ENCODE results near the gene ERF. TPM values are rescaled to one million over a fixed set of nuclear protein-coding genes. Genes with fewer than 3 reads are reported as not detected.

ERF gene
- total RNA-seq, 1 experiment from 2014 or later, result 31.6 TPM

- DNase-seq (ENCODE audit: low read depth), result peak; percentile 61
Observed at GRCh38 chr19:42254089-42254849, 659 bp downstream of the ERF start.

GRCh38 chr19:42253245-42254088, 1.5 kb downstream of the ERF start:
- DNase-seq (ENCODE audit: low read depth), result peak; percentile 50

- DNase-seq (ENCODE audit: low read depth), result peak; percentile 54
Observed at GRCh38 chr19:42252365-42253244, 2.3 kb downstream of the ERF start.

- DNase-seq (ENCODE audit: low read depth), result no peak
Observed at GRCh38 chr19:42251572-42252358, 3.2 kb downstream of the ERF start.

DNA sequence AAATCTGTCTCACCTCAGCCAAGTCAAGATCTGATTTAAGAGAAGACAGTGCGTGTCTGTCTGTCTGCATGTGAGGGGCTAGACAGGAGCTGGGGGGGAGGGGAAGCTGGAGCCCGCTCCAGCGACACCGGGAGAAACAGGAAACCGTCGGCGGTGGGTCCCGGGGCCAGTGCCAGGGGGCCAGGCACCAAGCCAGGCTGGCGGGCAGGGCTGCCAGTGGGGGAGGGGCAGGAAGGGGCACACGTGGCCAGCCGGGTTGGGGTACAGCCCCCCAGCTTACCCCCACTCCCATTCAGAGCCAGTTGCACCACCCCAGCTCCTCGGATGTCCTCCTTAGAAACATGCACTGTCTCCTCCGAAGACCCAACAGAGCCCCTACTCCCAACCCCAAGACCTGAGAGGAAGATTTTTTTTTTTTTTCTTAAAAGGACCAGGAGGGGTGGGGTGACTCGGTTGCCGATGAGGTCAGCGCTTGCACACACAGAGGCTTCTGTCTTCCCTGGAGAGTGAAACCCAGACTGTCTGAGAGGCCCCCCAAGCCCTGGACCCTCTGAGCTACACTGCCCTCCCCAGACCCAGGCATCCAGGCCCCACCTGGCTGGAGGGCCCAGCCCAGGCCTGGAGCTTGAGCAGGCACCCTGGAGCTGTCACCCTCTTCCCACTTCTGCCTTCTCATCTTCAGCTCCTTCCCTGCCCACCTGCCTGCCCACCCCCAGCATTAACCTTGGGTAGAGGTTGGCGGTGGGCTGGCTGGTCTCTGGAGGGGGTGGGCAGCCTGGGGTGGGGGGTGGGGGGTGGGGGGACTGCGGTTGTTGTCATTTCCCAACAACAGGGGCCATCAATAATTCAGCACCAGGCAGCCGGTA, 4.0 kb downstream of the ERF start:
- no peak for DNase-seq (ENCODE audit: low read depth)

DNA sequence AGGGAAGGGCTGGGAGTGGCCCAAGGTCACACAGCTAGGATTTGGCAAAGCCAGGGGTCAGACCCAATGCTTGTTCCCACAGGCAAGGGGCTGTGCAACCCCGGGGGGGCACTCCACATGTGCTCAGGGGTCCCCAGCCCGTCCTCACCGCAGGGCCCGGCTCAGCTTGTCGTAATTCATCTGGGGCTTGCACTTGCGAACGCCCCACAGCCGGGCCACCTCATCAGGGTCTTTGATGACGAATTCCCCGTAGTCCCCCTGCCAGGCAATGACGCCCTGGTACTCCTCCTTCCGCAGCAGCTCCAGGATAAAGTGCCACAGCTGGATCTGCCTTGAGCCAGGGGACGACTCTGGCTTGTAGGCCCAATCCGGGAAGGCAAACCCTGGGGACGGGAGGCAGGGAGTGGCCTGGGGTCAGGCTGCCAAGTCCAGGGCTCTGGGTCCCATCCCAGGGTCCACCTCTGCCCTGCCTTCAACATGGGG, 4.7 kb downstream of the ERF start:
- no peak for DNase-seq (ENCODE audit: low read depth)

DNA sequence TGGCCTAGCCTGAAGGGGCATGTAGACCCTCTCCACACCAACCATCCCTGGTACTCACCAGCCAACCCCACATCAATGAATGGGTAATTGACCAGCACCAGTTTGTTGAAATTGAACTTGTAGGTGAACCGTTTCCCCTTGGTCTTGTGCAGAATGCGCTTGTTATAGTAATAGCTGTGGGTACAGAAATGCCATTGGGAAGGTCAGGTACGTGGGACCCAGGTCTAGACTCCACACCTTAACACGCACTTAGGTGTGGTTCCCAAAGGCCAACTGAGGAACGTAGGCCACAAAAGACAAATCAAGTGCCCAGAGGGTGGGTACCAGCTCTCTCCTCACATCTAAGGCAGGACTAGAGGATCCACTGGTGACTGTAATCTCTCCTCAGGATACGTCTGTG, 5.2 kb downstream of the ERF start:
- DNase-seq (ENCODE audit: low read depth), result no peak

- no peak for DNase-seq (ENCODE audit: low read depth)
Observed at GRCh38 chr19:42249149-42249750, 5.7 kb downstream of the ERF start.

DNA sequence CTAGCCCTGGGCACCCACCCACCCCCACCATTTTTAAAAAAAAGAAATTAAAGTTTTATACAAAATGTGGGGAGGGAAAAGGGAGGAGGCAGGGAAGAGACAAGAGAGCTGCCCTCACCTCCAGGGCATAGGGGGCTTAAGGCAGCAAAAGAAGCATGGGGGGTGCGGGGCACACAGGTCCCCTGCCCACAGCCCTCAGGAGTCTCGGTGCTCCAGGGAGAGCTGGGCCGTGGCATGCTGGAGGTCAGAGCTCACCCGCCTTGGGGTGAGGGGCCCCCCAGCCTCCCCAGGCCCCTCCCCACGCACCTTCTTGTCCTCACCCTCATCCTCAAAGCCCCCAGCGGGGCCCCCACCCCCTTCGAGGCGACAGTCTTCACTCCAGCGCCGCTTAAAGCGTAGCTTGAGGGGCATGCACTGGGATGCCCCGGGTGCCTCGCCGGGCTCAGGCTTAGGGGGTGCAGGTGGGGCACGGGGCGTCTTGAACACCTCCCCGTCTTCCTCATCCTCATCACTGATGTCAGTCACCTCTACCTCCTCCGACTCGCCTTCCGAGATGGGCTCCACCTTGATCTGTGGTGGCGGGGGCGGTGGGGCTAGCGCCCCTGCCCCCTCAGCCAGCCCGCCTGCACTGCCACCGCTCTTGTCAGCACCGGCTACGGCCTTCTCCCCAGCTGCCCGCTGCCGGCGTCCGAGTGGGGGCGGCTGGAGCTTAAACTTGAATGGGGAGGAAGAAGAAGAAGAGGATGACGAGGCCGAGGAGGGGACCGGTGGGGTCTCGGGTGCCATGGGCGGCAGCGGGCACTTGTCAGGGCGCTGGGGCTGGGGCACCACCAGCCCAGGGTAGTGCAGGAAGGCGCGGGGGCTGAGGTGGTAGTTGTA, 6.4 kb downstream of the ERF start:
- no peak for DNase-seq (ENCODE audit: low read depth)

GRCh38 chr19:42247640-42248199, 7.2 kb downstream of the ERF start:
- DNase-seq (ENCODE audit: low read depth), result no peak

- DNase-seq (ENCODE audit: low read depth), result no peak
Observed at GRCh38 chr19:42246922-42247639, 7.8 kb downstream of the ERF start.

DNA sequence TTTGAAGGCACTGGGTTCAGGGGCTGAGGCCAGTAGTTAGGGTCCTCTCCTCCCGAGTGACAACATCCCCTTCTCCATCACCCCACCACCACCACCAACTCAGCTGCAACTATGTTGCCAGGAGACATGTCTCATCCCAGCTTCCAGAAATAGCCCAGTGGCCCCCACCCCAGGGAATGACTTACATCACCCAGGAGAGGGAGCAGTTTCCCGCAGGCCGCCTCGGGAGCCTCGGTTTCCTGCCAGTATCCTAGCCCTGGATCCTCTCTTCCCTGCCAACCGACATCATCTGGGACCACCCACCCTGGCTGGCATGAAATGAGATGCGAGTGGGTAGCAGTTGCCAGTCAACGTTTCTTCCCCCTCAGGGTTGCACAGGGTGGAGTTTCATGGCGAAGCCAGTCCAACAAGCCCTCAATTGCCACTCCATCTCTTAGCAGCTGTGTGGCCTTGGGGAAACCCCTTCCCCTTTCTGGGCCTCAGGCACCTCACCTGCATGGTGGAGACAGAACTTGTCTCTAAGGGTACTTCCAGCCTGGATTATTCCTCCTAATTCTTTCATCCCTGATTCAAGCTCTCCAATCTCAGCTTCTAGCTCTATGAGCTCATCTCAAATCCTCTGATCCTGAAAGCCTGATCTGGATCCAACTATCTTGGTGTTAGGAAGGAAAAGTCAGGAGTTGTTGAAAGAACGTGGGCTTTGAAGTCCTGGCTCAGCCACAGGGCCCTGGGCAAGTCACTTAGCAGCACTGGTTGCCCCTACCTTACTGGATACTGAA, 8.6 kb downstream of the ERF start:
- peak; percentile 77 for DNase-seq (ENCODE audit: low read depth)

- DNase-seq (ENCODE audit: low read depth), result no peak
Observed at GRCh38 chr19:42245231-42245630, 9.7 kb downstream of the ERF start.

DNA sequence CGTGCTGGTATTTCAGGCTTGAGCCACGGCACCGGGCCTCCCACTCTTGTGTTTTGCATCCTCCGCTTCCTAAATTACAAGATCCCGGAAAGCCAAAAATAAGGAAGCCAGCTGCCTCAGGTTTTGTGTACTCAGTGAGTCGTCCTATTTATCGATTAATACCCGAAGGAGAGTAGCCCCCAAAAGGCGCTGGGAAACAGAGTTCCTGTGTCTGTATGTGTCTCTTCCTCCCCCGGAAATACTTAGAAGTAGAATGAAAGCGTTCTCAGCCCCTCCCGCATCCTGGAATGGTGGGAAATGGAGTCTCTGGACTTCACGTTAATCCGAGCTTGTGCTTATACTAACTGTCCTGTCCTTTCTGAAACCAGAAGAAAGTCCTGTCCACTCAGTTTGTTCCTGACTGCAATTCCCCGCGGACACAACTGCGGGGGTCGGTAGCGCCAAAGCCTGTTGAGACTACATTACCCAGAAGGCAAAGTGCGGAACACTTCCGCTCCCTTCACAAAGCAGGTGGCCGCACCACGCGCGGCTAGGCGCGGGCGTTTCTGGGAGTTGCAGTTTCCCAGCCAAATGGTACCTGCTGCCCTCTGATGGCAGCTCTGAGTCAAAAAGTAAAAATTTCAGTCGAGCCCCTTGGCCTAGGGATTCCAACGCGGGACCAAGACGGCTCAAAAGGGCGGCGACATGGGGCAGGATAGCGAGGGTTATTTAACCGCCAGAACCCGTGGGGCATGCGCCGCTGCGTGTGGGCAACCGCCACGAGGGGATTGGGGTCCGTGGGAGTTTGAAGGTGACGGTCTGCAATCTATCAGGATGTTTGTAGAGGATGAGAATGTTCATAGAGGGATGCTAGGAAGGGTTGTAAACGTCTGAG, 10.3 kb downstream of the ERF start:
- DNase-seq (ENCODE audit: low read depth), result peak; percentile 94

DNA sequence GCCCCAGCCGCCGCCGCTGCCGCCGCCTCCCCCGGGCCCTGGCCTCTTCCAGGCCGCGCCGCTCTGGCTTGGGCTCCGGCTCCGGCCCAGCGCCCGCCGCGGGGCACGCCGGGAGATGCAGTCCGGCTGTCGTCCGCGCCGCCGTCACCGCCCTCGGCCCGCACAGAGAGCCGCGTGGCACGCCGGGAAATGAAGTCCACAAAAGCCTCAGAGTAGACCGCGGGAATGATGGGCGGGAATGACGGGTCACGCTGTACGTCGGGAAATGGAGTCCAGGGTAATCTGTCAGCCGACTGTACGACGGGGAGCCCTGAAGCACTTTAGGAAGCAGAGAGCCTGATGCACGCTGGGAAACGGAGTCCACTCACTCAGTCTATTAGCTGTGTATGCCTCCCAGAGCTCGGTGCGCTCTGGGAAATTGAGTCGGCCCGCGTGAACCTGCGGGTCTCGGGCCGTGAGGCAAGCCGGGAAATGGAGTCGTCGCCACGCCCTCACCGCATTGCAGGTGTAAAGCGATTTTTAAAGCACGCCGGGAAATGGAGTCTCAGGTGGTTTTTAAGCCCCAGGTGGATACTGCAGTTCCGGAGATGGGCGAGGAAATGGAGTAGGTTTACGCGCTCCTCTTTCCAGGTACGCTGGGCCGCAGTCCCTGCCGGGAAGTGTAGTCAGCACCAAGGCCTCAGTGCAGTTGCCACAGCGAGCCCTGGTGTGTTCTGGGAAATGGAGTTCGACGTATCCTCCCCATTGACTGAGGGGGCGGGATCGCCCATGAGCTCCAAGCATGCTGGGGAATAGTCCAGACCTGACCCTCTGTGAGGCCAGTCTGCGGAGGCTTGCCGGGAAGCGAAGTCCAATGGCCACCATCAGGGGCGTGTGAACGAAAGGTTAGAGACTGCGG, 12.2 kb downstream of the ERF start, which contains the start of gene GSK3A:
TSS of gene GSK3A (minus strand) at position 91 of the 898 bp plus-strand sequence. CDS start 137 bp downstream, outside the sequence.
- peak; percentile 99 for DNase-seq (ENCODE audit: low read depth)

Measured in RPMI7951 (cell line).